Astrocyte of the cerebellum (primary cell): ENCODE data around the gene CNPY3.

ENCODE experiments used
- DNase-seq: peaks from one replicate; pipeline ENCODE4 v3.0.0-alpha.2; 2011; ENCODE audit warnings: low read depth
- H3K4me3 ChIP-seq: 2 replicates; pipeline ENCODE4 v1.5.1; 2011; ENCODE audit warnings: mild to moderate bottlenecking, low read depth, low read length, moderate library complexity
- CTCF ChIP-seq: IDR thresholded peaks from 2 replicates; pipeline ENCODE4 v1.5.1; 2012; ENCODE audit warnings: low read length, low read depth, moderate library complexity, mild to moderate bottlenecking; ENCODE audit errors: missing control alignments
- in situ Hi-C: cut with HindIII; loops from 2 replicates; pipeline ENCODE4 v1.10.0; 2017; ENCODE audit warnings: low sequenced_read_pairs

CNPY3 gene

GRCh38 chr6:42909835-42910234 lies 19.4 kb upstream of the CNPY3 start:
- in situ Hi-C loops, result no loop called here
- no peak overlapping the region for H3K4me3 ChIP-seq
- no peak for DNase-seq
- no peak for TF ChIP-seq CTCF

DNA sequence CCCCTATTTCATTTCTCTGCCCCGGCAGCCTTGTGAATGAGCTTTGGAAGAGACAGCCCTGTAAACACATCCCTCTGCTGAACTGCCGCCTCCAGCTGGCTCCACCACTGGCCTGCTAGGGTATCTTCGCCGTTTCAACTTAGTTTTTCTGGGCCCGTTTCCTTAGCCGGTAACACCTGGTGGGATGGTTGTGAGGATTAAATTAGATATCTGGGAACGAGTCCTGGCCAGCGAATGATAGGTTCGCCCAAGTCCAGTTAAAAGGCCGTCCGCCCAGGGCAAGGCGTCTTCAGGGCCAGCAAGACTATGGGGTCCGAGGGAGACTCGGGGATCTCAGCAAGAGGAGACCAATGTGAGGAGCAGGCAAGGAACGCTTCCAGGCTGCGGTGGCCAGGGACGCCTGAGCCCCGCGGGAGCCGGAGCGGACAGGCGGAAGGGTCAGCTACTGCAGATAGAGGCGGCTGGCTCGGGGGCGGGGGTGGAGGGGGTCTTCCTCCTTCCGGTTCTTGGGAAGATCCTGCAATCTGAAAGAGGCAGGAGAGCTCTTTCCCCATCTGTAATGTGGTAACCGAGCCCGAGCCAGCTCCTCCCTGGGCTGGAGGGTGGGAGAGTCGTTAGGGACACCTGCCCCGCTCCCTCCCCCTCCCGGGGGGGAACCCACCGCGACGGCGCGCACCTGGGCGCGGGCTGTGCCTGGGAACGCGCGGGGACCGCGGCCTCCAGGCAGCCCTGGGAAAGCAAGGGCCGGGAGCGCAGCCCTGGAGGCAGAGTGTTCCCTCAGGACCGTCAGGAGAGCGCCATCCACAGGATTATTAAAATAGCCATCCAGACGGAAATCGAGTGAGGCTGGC lies 17.9 kb upstream of the CNPY3 start:
- peak; percentile 7 for TF ChIP-seq CTCF
- H3K4me3 ChIP-seq, result peak overlapping the region; percentile 29
- no peak for DNase-seq
- in situ Hi-C loops, result no loop called here

- no peak overlapping the region for H3K4me3 ChIP-seq
- in situ Hi-C loops, result no loop called here
- no peak for TF ChIP-seq CTCF
- DNase-seq, result no peak
These were observed 14.7 kb upstream of the CNPY3 start for GRCh38 chr6:42914546-42914945.

GRCh38 chr6:42915732-42916131 lies 13.5 kb upstream of the CNPY3 start, which contains the start of gene PTCRA:
Gene PTCRA, plus strand, starts transcription at chr6:42916053. Its CDS starts 17 bp downstream, at chr6:42916070.
- DNase-seq, result no peak
- no peak for TF ChIP-seq CTCF
- no peak within 1 kb of the TSS for H3K4me3 ChIP-seq
- in situ Hi-C loops, result no loop called here

GRCh38 chr6:42916288-42916687 lies 13.0 kb upstream of the CNPY3 start:
- in situ Hi-C loops, result no loop called here
- H3K4me3 ChIP-seq, result no peak overlapping the region
- TF ChIP-seq CTCF, result no peak
- DNase-seq, result no peak

DNA sequence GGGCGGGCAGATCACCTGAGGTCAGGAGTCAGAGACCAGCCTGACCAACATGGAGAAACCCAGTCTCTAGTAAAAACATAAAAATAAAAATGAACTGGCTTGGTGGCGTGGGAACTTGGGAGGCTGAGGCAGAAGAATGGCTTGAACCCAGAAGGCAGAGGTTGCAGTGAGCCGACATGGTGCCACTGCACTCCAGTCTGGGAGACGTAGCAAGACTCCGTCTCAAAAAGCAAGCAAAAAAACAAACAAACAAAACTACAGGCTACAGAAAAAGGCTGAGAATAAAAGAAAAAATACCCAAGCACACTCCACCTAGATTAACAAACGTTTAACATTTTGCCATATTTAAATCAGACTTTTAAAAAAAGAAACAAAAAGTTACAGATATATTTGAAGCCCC lies 7.5 kb upstream of the CNPY3 start:
- no peak for TF ChIP-seq CTCF
- no peak for DNase-seq
- in situ Hi-C loops, result no loop called here
- H3K4me3 ChIP-seq, result no peak overlapping the region

GRCh38 chr6:42923666-42924065 lies 5.6 kb upstream of the CNPY3 start:
- no peak for TF ChIP-seq CTCF

More at GRCh38 chr6:42923666-42924065, 5.6 kb upstream of the CNPY3 start:
- no peak overlapping the region for H3K4me3 ChIP-seq
- in situ Hi-C loops, result no loop called here
- DNase-seq, result no peak
